ENCODE results near the gene WASF3. TPM values are rescaled to one million over a fixed set of nuclear protein-coding genes. Genes with fewer than 3 reads are reported as not detected.

WASF3 gene
- total and polyA plus RNA-seq, 2 donors: 0.42 to 2.7 TPM

GRCh38 chr13:26604784-26605545, 47.5 kb downstream of the WASF3 start:
- no peaks in the 10 kb centered on the region for H3K36me3 ChIP-seq (ENCODE audit: control insufficient read depth in 2 of 2, insufficient read depth in 2 of 2, low read length in 1 of 2)
- no peaks in the 10 kb centered on the region for H3K9me3 ChIP-seq (ENCODE audit: control insufficient read depth in 2 of 2, insufficient read depth in 1 of 2, low read length in 1 of 2)
- no peak overlapping the region for H3K27ac ChIP-seq (ENCODE audit: low read depth in 1 of 2, low read length in 1 of 2)
- no peaks in the 10 kb centered on the region for H3K27me3 ChIP-seq (ENCODE audit: control insufficient read depth in 2 of 2, insufficient read depth in 1 of 2, low read length in 1 of 2)
- no peak for DNase-seq (ENCODE audit: low read depth in 6 of 9, low spot score in 9 of 9)
- H3K4me1 ChIP-seq (ENCODE audit: control insufficient read depth in 2 of 2, insufficient read depth in 2 of 2, low read length in 2 of 2): no peaks in the 10 kb centered on the region
- 89% methylated on average over 3 of the region's 3 CpGs for WGBS
- H3K4me3 ChIP-seq (ENCODE audit: low read length in 2 of 2): no peak overlapping the region

- no peaks in the 10 kb centered on the region for H3K4me1 ChIP-seq (ENCODE audit: control insufficient read depth in 2 of 2, insufficient read depth in 2 of 2, low read length in 2 of 2)
- H3K36me3 ChIP-seq (ENCODE audit: control insufficient read depth in 2 of 2, insufficient read depth in 2 of 2, low read length in 1 of 2): no peaks in the 10 kb centered on the region
- H3K27ac ChIP-seq (ENCODE audit: low read depth in 1 of 2, low read length in 1 of 2): no peak overlapping the region
- H3K9me3 ChIP-seq (ENCODE audit: control insufficient read depth in 2 of 2, insufficient read depth in 1 of 2, low read length in 1 of 2): no peaks in the 10 kb centered on the region
- 90% methylated on average over 2 of the region's 2 CpGs for WGBS
- no peak overlapping the region for H3K4me3 ChIP-seq (ENCODE audit: low read length in 2 of 2)
- no peak for DNase-seq (ENCODE audit: low read depth in 6 of 9, low spot score in 9 of 9)
- H3K27me3 ChIP-seq (ENCODE audit: control insufficient read depth in 2 of 2, insufficient read depth in 1 of 2, low read length in 1 of 2): no peaks in the 10 kb centered on the region
Measured at GRCh38 chr13:26605845-26606244, 48.4 kb downstream of the WASF3 start.

GRCh38 chr13:26606631-26607030, 49.1 kb downstream of the WASF3 start:
- Histone ChIP-seq H3K27me3 (ENCODE audit: control insufficient read depth in 2 of 2, insufficient read depth in 1 of 2, low read length in 1 of 2) (no peaks in the 10 kb centered on the region), H3K4me1 (ENCODE audit: control insufficient read depth in 2 of 2, insufficient read depth in 2 of 2, low read length in 2 of 2) (no peaks in the 10 kb centered on the region), H3K9me3 (ENCODE audit: control insufficient read depth in 2 of 2, insufficient read depth in 1 of 2, low read length in 1 of 2) (no peaks in the 10 kb centered on the region), H3K4me3 (ENCODE audit: low read length in 2 of 2) (no peak overlapping the region), H3K27ac (ENCODE audit: low read depth in 1 of 2, low read length in 1 of 2) (no peak overlapping the region), H3K36me3 (ENCODE audit: control insufficient read depth in 2 of 2, insufficient read depth in 2 of 2, low read length in 1 of 2) (no peaks in the 10 kb centered on the region)
- WGBS: 66% methylated on average over 4 of the region's 4 CpGs
- no peak for DNase-seq (ENCODE audit: low read depth in 6 of 9, low spot score in 9 of 9)

- WGBS: 79% methylated on average over 5 of the region's 5 CpGs
- Histone ChIP-seq H3K9me3 (ENCODE audit: control insufficient read depth in 2 of 2, insufficient read depth in 1 of 2, low read length in 1 of 2) (no peaks in the 10 kb centered on the region), H3K4me1 (ENCODE audit: control insufficient read depth in 2 of 2, insufficient read depth in 2 of 2, low read length in 2 of 2) (no peaks in the 10 kb centered on the region), H3K36me3 (ENCODE audit: control insufficient read depth in 2 of 2, insufficient read depth in 2 of 2, low read length in 1 of 2) (no peaks in the 10 kb centered on the region), H3K4me3 (ENCODE audit: low read length in 2 of 2) (no peak overlapping the region), H3K27me3 (ENCODE audit: control insufficient read depth in 2 of 2, insufficient read depth in 1 of 2, low read length in 1 of 2) (no peaks in the 10 kb centered on the region), H3K27ac (ENCODE audit: low read depth in 1 of 2, low read length in 1 of 2) (no peak overlapping the region)
- no peak for DNase-seq (ENCODE audit: low read depth in 6 of 9, low spot score in 9 of 9)
Measured at GRCh38 chr13:26614721-26615120, 57.2 kb downstream of the WASF3 start.

- DNase-seq (ENCODE audit: low read depth in 6 of 9, low spot score in 9 of 9): no peak
- 96% methylated on average over 2 of the region's 2 CpGs for WGBS
- no peak overlapping the region for H3K27ac ChIP-seq (ENCODE audit: low read depth in 1 of 2, low read length in 1 of 2)
Measured at GRCh38 chr13:26616126-26616525, 58.6 kb downstream of the WASF3 start.

GRCh38 chr13:26618726-26619125, 61.2 kb downstream of the WASF3 start:
- WGBS: 5% methylated on average over 2 of the region's 2 CpGs
- H3K27ac ChIP-seq (ENCODE audit: low read depth in 1 of 2, low read length in 1 of 2): no peak overlapping the region

More at GRCh38 chr13:26616126-26616525, 58.6 kb downstream of the WASF3 start:
- H3K4me3 ChIP-seq (ENCODE audit: low read length in 2 of 2): no peak overlapping the region
- no peaks in the 10 kb centered on the region for H3K9me3 ChIP-seq (ENCODE audit: control insufficient read depth in 2 of 2, insufficient read depth in 1 of 2, low read length in 1 of 2)
- H3K36me3 ChIP-seq (ENCODE audit: control insufficient read depth in 2 of 2, insufficient read depth in 2 of 2, low read length in 1 of 2): no peaks in the 10 kb centered on the region
- H3K4me1 ChIP-seq (ENCODE audit: control insufficient read depth in 2 of 2, insufficient read depth in 2 of 2, low read length in 2 of 2): no peaks in the 10 kb centered on the region
- no peaks in the 10 kb centered on the region for H3K27me3 ChIP-seq (ENCODE audit: control insufficient read depth in 2 of 2, insufficient read depth in 1 of 2, low read length in 1 of 2)

GRCh38 chr13:26619358-26619757, 61.9 kb downstream of the WASF3 start:
- no peaks in the 10 kb centered on the region for H3K36me3 ChIP-seq (ENCODE audit: control insufficient read depth in 2 of 2, insufficient read depth in 2 of 2, low read length in 1 of 2)
- H3K27ac ChIP-seq (ENCODE audit: low read depth in 1 of 2, low read length in 1 of 2): no peak overlapping the region
- no peaks in the 10 kb centered on the region for H3K4me1 ChIP-seq (ENCODE audit: control insufficient read depth in 2 of 2, insufficient read depth in 2 of 2, low read length in 2 of 2)
- no peak overlapping the region for H3K4me3 ChIP-seq (ENCODE audit: low read length in 2 of 2)
- WGBS: 63% methylated on average over 2 of the region's 2 CpGs
- no peaks in the 10 kb centered on the region for H3K9me3 ChIP-seq (ENCODE audit: control insufficient read depth in 2 of 2, insufficient read depth in 1 of 2, low read length in 1 of 2)
- DNase-seq (ENCODE audit: low read depth in 6 of 9, low spot score in 9 of 9): no peak
- H3K27me3 ChIP-seq (ENCODE audit: control insufficient read depth in 2 of 2, insufficient read depth in 1 of 2, low read length in 1 of 2): no peaks in the 10 kb centered on the region

More at GRCh38 chr13:26618726-26619125, 61.2 kb downstream of the WASF3 start:
- no peaks in the 10 kb centered on the region for H3K4me1 ChIP-seq (ENCODE audit: control insufficient read depth in 2 of 2, insufficient read depth in 2 of 2, low read length in 2 of 2)
- no peaks in the 10 kb centered on the region for H3K27me3 ChIP-seq (ENCODE audit: control insufficient read depth in 2 of 2, insufficient read depth in 1 of 2, low read length in 1 of 2)
- H3K9me3 ChIP-seq (ENCODE audit: control insufficient read depth in 2 of 2, insufficient read depth in 1 of 2, low read length in 1 of 2): no peaks in the 10 kb centered on the region
- H3K36me3 ChIP-seq (ENCODE audit: control insufficient read depth in 2 of 2, insufficient read depth in 2 of 2, low read length in 1 of 2): no peaks in the 10 kb centered on the region
- no peak for DNase-seq (ENCODE audit: low read depth in 6 of 9, low spot score in 9 of 9)
- no peak overlapping the region for H3K4me3 ChIP-seq (ENCODE audit: low read length in 2 of 2)

- H3K27ac ChIP-seq (ENCODE audit: low read depth in 1 of 2, low read length in 1 of 2): no peak overlapping the region
- no peaks in the 10 kb centered on the region for H3K27me3 ChIP-seq (ENCODE audit: control insufficient read depth in 2 of 2, insufficient read depth in 1 of 2, low read length in 1 of 2)
- H3K4me1 ChIP-seq (ENCODE audit: control insufficient read depth in 2 of 2, insufficient read depth in 2 of 2, low read length in 2 of 2): no peaks in the 10 kb centered on the region
- H3K4me3 ChIP-seq (ENCODE audit: low read length in 2 of 2): no peak overlapping the region
- no peak for DNase-seq (ENCODE audit: low read depth in 6 of 9, low spot score in 9 of 9)
- WGBS: 96% methylated on average over 4 of the region's 4 CpGs
- no peaks in the 10 kb centered on the region for H3K9me3 ChIP-seq (ENCODE audit: control insufficient read depth in 2 of 2, insufficient read depth in 1 of 2, low read length in 1 of 2)
- H3K36me3 ChIP-seq (ENCODE audit: control insufficient read depth in 2 of 2, insufficient read depth in 2 of 2, low read length in 1 of 2): no peaks in the 10 kb centered on the region
Measured at GRCh38 chr13:26621731-26622401, 64.4 kb downstream of the WASF3 start.

GRCh38 chr13:26623125-26623524, 65.6 kb downstream of the WASF3 start:
- 97% methylated on average over 3 of the region's 3 CpGs for WGBS
- Histone ChIP-seq H3K4me1 (ENCODE audit: control insufficient read depth in 2 of 2, insufficient read depth in 2 of 2, low read length in 2 of 2) (no peaks in the 10 kb centered on the region), H3K27me3 (ENCODE audit: control insufficient read depth in 2 of 2, insufficient read depth in 1 of 2, low read length in 1 of 2) (no peaks in the 10 kb centered on the region), H3K36me3 (ENCODE audit: control insufficient read depth in 2 of 2, insufficient read depth in 2 of 2, low read length in 1 of 2) (no peaks in the 10 kb centered on the region), H3K27ac (ENCODE audit: low read depth in 1 of 2, low read length in 1 of 2) (no peak overlapping the region), H3K4me3 (ENCODE audit: low read length in 2 of 2) (no peak overlapping the region), H3K9me3 (ENCODE audit: control insufficient read depth in 2 of 2, insufficient read depth in 1 of 2, low read length in 1 of 2) (no peaks in the 10 kb centered on the region)
- DNase-seq (ENCODE audit: low read depth in 6 of 9, low spot score in 9 of 9): no peak
